C4-2B (cell line): ENCODE measurements around the gene LIMCH1.

Source experiments
- CTCF ChIP-seq: fragments of 450-650 bp; conservative IDR thresholded peaks from 2 replicates; pipeline ENCODE4 v1.5.1; 2017; ENCODE audit warnings: mild to moderate bottlenecking
- ZFX ChIP-seq: fragments of 450-650 bp; IDR thresholded peaks from 2 replicates; pipeline ENCODE4 v1.6.1; 2017

GRCh38 chr4:41656572-41657520 is 118.9 kb downstream of the LIMCH1 start:
- TF ChIP-seq CTCF (no peak), ZFX (no peak)
